Measurements from ENCODE around the gene SIRPA. TPM values are rescaled to one million over a fixed set of nuclear protein-coding genes. Genes with fewer than 3 reads are reported as not detected.

The SIRPA gene
- total RNA-seq, 1 donor from 2014 or later, result 25.5 TPM

- H3K4me1 ChIP-seq, result peaks cover 12% of the 10 kb centered on the region
- no peak for DNase-seq
- no peaks in the 10 kb centered on the region for H3K36me3 ChIP-seq
- peak overlapping the region; percentile 25 for H3K4me3 ChIP-seq
- intact Hi-C loops (cut with micrococcal nuclease), result loop anchor here (5.0 kb wide), 1 partner anchor 207 kb away; no protein-coding TSS in a partner anchor
- no peak overlapping the region for H3K27ac ChIP-seq (replicated peaks)
- peaks cover 75% of the 10 kb centered on the region for H3K27me3 ChIP-seq (ENCODE audit: low read depth)
- H3K9me3 ChIP-seq (replicated peaks), result no peaks in the 10 kb centered on the region
- no peak for TF ChIP-seq CTCF (IDR thresholded peaks at IDR 0.05; ENCODE audit: borderline replicate concordance)
These were observed 69.6 kb downstream of the SIRPA start for GRCh38 chr20:1964659-1965405.

GRCh38 chr20:1965520-1966351 is 70.5 kb downstream of the SIRPA start:
- no peak overlapping the region for H3K27ac ChIP-seq (replicated peaks)
- no peaks in the 10 kb centered on the region for H3K9me3 ChIP-seq (replicated peaks)
- H3K4me1 ChIP-seq, result peaks cover 12% of the 10 kb centered on the region
- peak; percentile 94 for TF ChIP-seq CTCF (IDR thresholded peaks at IDR 0.05; ENCODE audit: borderline replicate concordance)
- peaks cover 80% of the 10 kb centered on the region for H3K27me3 ChIP-seq (ENCODE audit: low read depth)
- peak overlapping the region; percentile 25 for H3K4me3 ChIP-seq
- H3K36me3 ChIP-seq, result no peaks in the 10 kb centered on the region
- intact Hi-C loops (cut with micrococcal nuclease), result loop anchor here (5.0 kb wide), 1 partner anchor 207 kb away; no protein-coding TSS in a partner anchor
- DNase-seq, result peak; percentile 73

- no peak for DNase-seq
- TF ChIP-seq CTCF (IDR thresholded peaks at IDR 0.05; ENCODE audit: borderline replicate concordance), result no peak
- peaks cover 12% of the 10 kb centered on the region for H3K4me1 ChIP-seq
- no peaks in the 10 kb centered on the region for H3K36me3 ChIP-seq
- no peak overlapping the region for H3K4me3 ChIP-seq
- H3K9me3 ChIP-seq (replicated peaks), result no peaks in the 10 kb centered on the region
- H3K27ac ChIP-seq (replicated peaks), result no peak overlapping the region
- H3K27me3 ChIP-seq (ENCODE audit: low read depth), result peaks cover 85% of the 10 kb centered on the region
- intact Hi-C loops (cut with micrococcal nuclease), result loop anchor here (5.0 kb wide), 1 partner anchor 203 kb away; no protein-coding TSS in a partner anchor
These were observed 73.8 kb downstream of the SIRPA start for GRCh38 chr20:1968964-1969363.

GRCh38 chr20:1971893-1972586 is 76.8 kb downstream of the SIRPA start:
- Histone ChIP-seq H3K27me3 (ENCODE audit: low read depth) (peaks cover 71% of the 10 kb centered on the region), H3K27ac (replicated peaks) (no peak overlapping the region), H3K4me3 (no peak overlapping the region), H3K36me3 (no peaks in the 10 kb centered on the region), H3K9me3 (replicated peaks) (no peaks in the 10 kb centered on the region), H3K4me1 (no peaks in the 10 kb centered on the region)
- intact Hi-C loops (cut with micrococcal nuclease), result no loop called here
- no peak for TF ChIP-seq CTCF (IDR thresholded peaks at IDR 0.05; ENCODE audit: borderline replicate concordance)
- no peak for DNase-seq

Measured in left ventricle myocardium inferior (tissue), 1 donor.